SIG-M5 treated with dmso at 0.1 percent for 504 hours (cell line): ENCODE measurements around the gene ABCG1.
"Not testable (repeated sequence)": the region's sequence is repeated elsewhere in the genome, so short reads cannot be mapped to it uniquely, and the experiment has no call there.

ENCODE experiments used
- DNase-seq: peaks from one replicate; lab custom pipeline; 2025; ENCODE audit not compliant: unreplicated experiment; lab: John Stamatoyannopoulos, UW

The ABCG1 gene

DNA sequence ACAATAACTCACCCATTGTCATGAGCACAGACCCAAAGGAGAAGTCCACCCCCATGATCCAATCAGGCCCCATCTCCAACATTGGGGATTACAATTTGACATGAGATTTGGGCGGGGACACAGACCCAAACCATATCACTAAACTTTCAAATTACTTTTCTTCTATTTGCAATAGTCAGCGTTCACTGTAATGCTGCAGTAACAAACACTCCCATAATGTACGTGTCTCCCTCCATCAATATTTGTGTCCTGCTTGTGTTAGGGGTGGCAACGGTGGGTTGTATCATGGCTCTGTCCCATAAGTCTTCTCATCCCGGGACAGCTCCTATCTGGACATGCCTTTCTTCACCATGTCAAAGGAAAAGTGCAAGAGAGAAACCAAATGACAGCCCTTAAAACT is 70.0 kb downstream of the ABCG1 start:
- DNase-seq = no peak

GRCh38 chr21:42289926-42290325 is 71.0 kb downstream of the ABCG1 start:
- peak; percentile 18 for DNase-seq

GRCh38 chr21:42290505-42290904 is 71.6 kb downstream of the ABCG1 start:
- DNase-seq = no peak

GRCh38 chr21:42291003-42291750 is 72.2 kb downstream of the ABCG1 start:
- no peak for DNase-seq

DNA sequence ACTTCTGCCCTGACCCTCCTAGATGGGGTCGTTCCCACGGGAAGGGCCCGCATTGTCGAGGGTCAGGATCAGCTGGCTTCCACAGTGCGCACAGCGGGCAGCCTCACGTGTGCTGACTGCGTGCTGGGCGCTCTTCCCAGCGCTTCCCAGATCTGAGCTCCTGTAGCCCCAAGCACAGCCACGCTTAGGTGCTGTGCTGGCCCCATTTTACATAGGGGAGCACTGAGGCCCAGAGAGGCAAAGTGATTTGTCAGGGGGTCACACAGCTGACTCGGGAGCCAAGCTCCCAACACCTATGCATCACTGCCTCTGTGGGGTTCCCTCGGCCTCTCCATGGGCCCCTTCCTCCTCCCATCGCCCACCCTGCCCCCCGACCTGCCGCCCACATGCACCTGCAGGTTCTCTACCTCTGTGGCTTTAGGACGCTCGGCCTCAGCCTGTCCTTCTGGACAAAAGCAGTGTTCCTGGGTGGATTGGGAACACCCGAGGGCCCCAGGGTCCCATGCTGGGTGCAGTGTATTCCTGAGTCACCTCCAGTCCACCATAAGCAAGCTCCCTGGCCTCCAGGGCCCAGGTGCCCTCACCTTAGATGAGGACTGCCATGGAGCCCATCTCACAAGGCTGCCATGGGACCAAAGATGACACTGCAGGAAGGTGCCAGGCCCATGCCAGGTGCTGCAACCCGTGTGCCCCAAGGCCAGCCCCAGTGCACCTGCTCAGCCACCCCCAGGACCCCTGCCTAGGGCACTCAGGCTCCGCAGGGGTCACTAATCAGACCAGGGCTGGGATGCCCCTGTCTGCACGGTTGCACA is 73.0 kb downstream of the ABCG1 start:
- no peak for DNase-seq

- DNase-seq = not testable (repeated sequence)
These were observed 73.7 kb downstream of the ABCG1 start for GRCh38 chr21:42292563-42293142.

GRCh38 chr21:42293649-42294272 is 74.8 kb downstream of the ABCG1 start:
- DNase-seq = no peak

GRCh38 chr21:42294273-42294880 is 75.4 kb downstream of the ABCG1 start:
- DNase-seq = no peak

- DNase-seq = no peak
These were observed 76.9 kb downstream of the ABCG1 start for GRCh38 chr21:42295845-42296244.

DNA sequence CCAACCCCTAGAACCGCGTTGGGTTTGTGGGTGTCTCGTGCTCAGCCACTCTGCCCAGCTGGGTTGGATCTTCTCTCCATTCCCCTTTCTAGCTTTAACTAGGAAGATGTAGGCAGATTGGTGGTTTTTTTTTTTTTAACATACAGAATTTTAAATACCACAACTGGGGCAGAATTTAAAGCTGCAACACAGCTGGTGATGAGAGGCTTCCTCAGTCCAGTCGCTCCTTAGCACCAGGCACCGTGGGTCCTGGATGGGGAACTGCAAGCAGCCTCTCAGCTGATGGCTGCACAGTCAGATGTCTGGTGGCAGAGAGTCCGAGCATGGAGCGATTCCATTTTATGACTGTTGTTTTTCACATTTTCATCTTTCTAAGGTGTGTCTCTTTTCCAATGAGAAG is 77.6 kb downstream of the ABCG1 start:
- DNase-seq = no peak

GRCh38 chr21:42297377-42297776 is 78.4 kb downstream of the ABCG1 start:
- DNase-seq = no peak

DNA sequence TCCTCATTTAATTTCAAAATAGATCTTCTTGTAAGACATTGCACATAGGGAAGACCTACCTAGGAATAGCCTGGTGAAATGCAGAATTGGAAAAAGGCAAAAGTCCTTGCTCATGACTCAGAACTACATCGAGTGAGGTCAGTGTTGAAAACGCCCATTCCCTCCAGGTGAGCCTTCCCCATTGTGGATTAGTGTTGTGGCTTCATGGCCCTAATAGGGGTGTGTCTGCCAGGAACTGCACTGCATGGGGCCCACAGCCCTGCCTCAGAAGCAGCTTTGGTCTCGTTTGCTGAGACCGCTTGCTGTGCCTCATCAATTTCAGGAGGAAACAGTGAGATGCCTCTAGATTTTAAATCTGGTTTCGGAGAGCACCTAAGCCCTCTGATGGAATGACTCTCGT is 79.3 kb downstream of the ABCG1 start:
- no peak for DNase-seq

- no peak for DNase-seq
These were observed 79.7 kb downstream of the ABCG1 start for GRCh38 chr21:42298657-42299056.

- DNase-seq = peak; percentile 15
These were observed 80.5 kb downstream of the ABCG1 start for GRCh38 chr21:42299324-42300044.

DNA sequence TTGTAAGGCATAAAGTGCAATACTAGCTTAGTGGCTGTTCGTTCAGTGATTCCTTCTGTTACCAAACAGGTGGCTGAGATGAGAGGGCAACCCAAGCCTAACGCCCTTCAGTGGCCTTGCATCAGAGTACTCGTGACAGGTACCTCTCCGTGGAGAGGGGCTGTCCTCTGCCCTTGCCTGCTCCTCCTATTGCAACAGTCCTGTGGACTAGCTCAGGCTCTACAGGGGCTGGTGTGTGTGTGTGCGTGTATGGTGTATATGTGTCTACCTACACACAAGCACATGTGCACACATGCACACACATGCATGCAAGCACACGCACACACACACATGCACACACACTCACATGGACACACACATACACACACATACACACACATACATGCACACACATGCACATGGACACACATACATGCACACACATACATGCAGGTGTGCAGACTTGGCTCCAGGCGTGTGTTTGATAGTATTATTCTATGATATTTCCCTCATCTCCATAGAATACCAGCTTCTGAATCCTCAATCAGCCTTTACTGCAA is 81.2 kb downstream of the ABCG1 start:
- no peak for DNase-seq

DNA sequence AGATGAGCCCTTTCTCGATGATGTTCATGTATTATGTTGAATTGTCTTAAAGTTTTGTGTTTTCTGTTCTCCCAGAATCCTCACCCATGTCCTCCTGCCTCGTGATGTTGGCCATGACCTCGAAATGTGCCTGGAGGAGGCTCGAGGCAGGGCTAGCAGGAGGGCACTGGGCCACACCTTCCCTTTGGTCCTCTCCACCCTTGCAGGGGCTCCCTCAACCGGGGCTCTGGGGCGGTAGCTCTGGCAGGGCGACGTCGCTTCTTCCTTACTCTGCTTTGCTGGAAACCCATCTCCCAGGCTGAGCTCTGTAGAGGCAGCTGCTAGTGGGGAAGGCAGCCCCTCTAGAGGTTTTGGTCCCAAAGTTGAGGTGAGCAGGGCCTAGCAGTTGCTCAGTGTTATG is 82.0 kb downstream of the ABCG1 start:
- DNase-seq = no peak

- DNase-seq = no peak
These were observed 82.6 kb downstream of the ABCG1 start for GRCh38 chr21:42301371-42302075.

DNA sequence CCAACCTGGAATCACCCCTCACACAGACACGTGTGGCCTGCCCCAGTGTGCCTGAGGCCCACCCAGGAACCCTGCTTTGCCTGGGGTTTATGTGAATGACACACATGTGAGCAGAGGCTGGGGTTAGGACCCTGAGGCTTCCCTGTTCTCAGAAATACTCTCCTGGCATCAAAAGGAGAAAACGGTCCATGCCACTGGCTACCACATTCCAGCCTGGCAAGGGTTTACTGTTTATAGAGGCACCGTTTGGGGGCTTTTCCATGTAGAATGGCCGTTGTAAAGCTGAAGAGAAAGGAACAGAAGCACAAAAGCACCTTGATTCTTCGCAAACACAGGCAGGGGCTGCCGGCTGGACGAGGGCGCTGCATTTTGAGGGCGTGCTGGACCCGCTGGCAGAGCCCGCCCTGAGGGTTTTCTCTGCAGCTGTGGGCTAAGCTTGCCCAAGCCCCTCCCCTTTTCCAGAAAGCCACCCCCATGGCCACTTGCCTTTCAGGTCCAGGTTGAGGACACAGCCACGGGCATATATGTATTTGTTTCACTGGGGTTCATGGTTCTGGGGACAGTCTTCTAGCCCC is 83.2 kb downstream of the ABCG1 start:
- DNase-seq = no peak

DNA sequence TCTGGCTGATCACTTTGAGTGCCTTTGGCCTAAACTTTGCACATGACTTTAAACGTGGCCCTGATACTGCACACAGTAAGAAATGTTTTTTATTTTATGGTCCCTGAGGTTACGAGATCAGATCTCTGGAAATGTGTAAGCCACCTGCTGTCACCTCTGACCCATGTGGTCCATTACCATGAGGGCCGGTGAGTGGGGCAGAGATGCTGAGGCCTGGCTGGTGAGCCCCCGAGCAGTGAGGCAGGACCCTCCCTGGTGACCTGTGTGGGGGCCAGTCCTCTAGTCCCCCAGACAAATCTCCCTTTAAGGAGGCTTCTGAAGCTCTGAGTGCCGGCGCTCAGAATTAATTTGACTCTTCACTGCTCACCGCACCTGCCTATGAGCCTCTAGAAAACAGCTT is 83.9 kb downstream of the ABCG1 start:
- no peak for DNase-seq
